GM12875 (cell line): ENCODE results near the gene HIPK2.

Experiments
- H3K4me3 ChIP-seq: one replicate; pipeline ENCODE4 v1.5.1; 2011; ENCODE audit warnings: low read depth, low read length, control low read depth
- TF ChIP-seq, protein P1 (sequence below): IDR thresholded peaks from 2 replicates; pipeline ENCODE4 v1.5.1; 2011; ENCODE audit warnings: low read depth, mild to moderate bottlenecking, control low read depth, inconsistent platforms, low read length, moderate library complexity, borderline replicate concordance; ENCODE audit not compliant: insufficient read depth

Gene HIPK2

DNA sequence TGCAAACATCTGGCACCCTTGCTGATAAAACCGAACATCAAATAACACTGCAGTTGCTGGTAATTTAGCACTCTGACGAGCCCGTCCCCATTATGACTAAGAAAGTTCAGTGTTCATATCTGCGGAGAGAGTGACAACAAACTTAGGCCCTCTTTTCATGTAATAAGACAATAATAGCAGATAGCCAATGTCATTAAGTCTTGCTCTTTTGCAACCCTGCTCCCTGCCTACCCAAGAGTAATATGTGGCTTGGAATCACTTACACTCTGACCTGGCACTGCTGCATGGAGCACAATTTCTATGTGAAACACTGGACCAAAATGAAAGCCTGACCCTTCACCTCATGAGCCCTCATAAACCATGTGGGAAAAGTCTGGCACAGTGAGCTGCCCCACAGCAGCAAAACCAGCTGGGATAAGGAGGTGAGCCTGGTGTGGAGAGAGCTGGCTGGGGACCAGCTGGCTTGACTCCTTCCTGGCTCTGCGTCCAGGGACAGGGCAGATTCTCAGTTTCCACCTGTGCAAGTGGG, 86.5 kb downstream of the HIPK2 start:
- H3K4me3 ChIP-seq = no peak overlapping the region
- TF ChIP-seq, protein P1, sequence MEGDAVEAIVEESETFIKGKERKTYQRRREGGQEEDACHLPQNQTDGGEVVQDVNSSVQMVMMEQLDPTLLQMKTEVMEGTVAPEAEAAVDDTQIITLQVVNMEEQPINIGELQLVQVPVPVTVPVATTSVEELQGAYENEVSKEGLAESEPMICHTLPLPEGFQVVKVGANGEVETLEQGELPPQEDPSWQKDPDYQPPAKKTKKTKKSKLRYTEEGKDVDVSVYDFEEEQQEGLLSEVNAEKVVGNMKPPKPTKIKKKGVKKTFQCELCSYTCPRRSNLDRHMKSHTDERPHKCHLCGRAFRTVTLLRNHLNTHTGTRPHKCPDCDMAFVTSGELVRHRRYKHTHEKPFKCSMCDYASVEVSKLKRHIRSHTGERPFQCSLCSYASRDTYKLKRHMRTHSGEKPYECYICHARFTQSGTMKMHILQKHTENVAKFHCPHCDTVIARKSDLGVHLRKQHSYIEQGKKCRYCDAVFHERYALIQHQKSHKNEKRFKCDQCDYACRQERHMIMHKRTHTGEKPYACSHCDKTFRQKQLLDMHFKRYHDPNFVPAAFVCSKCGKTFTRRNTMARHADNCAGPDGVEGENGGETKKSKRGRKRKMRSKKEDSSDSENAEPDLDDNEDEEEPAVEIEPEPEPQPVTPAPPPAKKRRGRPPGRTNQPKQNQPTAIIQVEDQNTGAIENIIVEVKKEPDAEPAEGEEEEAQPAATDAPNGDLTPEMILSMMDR = no peak

DNA sequence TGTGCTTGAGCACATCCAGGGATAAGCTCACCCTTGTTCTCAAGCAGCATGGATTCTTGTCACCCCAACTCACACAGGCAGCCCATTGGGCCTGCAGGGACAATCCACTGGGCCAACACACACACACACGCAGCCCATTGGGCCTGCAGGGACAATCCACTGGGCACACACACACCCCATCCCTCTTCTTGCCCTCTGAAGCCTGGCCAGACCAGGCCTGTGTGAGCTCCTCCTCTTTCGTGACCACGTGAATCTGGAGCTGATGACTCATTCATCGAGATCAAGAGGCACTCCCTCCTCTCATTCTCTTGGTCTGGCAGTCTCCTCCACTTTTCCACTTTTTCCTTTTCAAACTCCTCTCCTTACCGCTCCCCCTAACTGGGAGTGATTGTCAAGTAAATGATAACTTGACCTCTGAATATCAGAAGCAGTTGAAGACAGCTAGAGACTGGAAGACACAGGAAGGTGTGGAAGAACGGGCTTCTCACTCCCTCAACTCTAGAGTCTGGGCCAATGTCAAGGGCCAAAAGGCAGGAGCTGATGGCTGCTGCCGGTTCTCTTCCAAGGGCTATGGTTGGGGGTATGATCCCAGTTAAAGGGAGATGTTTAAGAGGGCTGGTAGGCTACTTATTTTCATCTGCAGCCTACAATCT, 89.7 kb downstream of the HIPK2 start:
- TF ChIP-seq, protein P1 = no peak
- no peak overlapping the region for H3K4me3 ChIP-seq

DNA sequence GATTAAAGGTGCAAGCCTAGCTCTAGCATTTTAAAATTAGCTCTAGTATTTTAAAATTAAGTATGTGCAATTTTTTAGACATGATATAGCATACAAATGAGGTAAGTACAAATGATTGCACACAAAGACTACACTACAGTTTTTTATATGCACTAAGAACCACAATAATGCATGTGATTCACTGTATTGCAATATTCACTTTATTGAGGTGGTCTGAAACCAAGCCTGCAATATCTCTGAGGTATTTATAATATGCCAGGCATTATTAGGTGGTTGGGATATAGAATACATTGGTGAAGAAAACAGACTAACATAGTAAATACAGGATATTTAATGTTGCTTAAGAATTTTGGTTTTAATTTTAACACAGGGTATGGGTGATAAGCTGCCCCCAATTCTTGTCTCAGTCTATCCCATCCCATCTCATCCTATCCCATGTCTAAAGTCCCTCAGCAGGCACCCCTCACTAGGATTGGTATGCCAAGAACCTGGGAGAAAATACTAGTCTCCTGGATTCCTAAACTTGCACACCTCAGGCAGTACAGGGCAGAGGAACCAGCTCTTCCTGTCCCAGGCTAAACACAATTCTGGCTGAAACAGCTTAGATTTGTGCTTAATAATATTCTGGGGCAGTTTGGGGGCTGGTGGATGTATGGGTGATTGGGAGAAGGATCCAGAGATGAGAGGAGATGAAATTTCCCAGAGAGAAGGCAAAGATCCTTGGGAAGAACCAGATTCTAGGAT, 90.4 kb downstream of the HIPK2 start:
- H3K4me3 ChIP-seq = no peak overlapping the region

DNA sequence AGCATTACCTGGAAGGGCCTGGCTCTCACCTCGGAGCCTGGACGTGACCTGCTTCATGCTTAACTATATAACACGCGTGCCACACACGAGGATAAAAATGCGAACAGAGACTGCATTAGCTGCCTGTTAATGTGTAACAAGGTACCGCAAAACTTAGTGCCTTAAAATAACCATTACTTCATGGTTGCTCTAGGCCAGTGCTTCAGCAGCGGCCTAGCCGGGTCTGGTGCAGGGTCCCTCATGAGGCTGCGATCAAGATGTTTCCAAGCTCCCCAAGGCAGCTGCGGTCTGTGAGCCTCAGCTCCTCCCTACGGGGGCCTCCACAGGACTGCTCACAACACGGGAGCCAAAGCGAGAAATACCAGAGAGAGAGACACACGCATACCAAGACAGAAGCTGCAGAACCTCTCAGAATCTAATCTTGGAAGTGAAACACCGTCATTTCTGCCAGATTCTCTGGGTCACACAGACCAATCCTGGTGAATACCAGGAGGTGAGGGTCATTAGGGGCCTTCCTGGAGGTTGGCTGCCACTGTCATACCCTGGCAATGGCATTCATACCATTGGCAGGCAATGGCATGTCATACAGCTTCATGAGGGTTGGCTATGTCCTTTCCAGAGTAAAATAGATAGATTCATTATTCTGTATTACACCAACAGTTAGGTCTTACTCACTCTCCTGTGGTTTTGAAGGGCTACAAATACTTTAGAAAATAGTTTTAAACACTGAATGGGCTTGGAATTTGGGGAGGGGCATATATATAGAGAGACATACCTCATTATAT, 94.5 kb downstream of the HIPK2 start:
- H3K4me3 ChIP-seq = no peak overlapping the region
- TF ChIP-seq, protein P1 = no peak

More for the DNA sequence above, 90.4 kb downstream of the HIPK2 start:
- TF ChIP-seq, protein P1 = no peak

DNA sequence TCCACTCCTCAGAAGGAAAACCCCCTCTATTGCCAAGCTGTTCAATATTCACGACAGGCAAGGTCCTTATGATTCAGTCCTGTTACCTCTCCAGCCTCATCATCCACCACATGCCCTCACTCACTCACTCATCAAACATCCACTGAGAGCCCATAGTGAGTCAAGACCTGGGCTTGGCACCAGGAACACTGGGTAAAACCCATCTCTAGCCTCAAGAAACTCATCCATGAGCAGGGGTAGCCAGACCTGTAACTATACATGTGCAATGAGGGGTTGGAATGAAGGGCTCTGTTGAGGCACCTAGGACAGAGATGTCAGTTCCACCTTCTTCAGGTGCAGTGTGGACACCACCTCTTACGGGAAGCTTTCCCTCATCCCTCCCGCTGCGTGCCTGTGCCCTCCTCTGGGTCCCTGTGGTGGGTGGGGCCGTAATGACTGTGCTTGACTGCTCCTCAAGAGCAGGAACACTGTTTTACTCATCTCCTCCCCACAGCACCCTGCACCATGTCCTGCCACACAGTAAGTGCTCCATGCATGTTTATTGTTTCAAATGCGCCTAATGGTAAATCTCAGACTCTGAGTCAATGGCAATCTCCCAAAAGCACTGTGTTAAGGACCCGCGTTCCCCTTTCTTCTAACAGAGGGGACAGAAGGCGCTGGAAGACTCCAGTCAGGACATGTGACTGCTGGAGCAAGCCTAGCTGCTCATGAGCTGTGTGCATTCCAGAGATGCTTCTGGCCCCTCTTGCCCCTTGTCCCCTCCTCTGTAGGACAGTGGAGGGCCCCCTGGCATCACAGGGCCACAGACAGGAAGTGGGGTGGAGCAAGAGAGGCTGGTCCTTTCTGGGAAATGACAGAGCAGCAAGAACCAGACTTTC, 95.4 kb downstream of the HIPK2 start:
- TF ChIP-seq, protein P1 = no peak
- no peak overlapping the region for H3K4me3 ChIP-seq

DNA sequence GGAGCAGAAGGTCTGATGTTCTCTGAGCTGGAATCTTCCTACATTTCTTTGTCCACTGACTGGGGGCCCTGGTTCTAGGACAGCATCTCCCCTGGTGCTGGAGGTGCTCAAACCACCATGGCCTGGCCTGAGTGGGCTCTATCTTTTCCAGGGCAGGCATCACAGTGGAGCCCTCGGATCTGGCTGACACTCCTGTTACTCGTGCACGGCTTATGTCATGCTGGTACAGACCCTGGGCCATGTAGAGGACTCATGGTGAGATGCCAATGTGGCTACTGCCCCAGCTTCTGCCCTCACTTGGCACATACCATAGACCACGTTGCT, 96.0 kb downstream of the HIPK2 start:
- TF ChIP-seq, protein P1 = no peak
- H3K4me3 ChIP-seq = no peak overlapping the region
